Vagina (tissue), 2 donors: ENCODE measurements around the gene RPL18. TPM values are rescaled to one million over a fixed set of nuclear protein-coding genes. Genes with fewer than 3 reads are reported as not detected.

ENCODE experiments used
- DNase-seq, 2 donors: peaks; one replicate each; pipeline ENCODE4 v3.0.0-alpha.2; 2017; ENCODE audit errors: extremely low spot score in 2 of 2
- H3K27ac ChIP-seq: fragments of 200-600 bp; sonication (generic); one replicate; pipeline ENCODE4 v1.5.1; 2019
- H3K27me3 ChIP-seq: fragments of 200-600 bp; sonication (generic); one replicate; pipeline ENCODE4 v1.5.1; 2019
- H3K36me3 ChIP-seq, 2 donors: fragments of 200-600 bp; sonication (generic); one replicate each; pipeline ENCODE4 v1.5.1; 2017 to 2019
- H3K4me1 ChIP-seq: fragments of 200-600 bp; sonication (generic); one replicate; pipeline ENCODE4 v1.5.1; 2019
- H3K4me3 ChIP-seq, 2 donors: fragments of 200-600 bp; sonication (generic); 1 replicate in 1 of 2; 2 replicates in 1 of 2; pipeline ENCODE4 v1.5.1; 2016 to 2019
- H3K9me3 ChIP-seq: fragments of 200-600 bp; sonication (generic); one replicate; pipeline ENCODE4 v1.5.1; 2019
- CTCF ChIP-seq, 3 experiments: fragments of 450-650 bp in 2 of 3; fragments of 200-600 bp in 1 of 3; sonication (generic) in 1 of 3; IDR thresholded peaks; one replicate each; pipeline ENCODE4 v1.5.1; 2017 to 2019; ENCODE audit warnings: antibody characterized with exemption in 3 of 3, mild to moderate bottlenecking in 2 of 3, moderate library complexity in 2 of 3
- POLR2A ChIP-seq, 2 donors: fragments of 450-650 bp; IDR thresholded peaks; one replicate each; pipeline ENCODE4 v1.6.1; 2017; ENCODE audit warnings: antibody characterized with exemption in 2 of 2, mild to moderate bottlenecking in 2 of 2, moderate library complexity in 2 of 2
- POLR2AphosphoS5 ChIP-seq, 2 donors: sonication (generic); formaldehyde crosslinking; IDR thresholded peaks; one replicate each; pipeline ENCODE4 v1.9.0; 2017; ENCODE audit warnings: antibody characterized with exemption in 2 of 2, mild to moderate bottlenecking in 2 of 2, low read depth in 1 of 2; ENCODE audit not compliant: insufficient read depth in 1 of 2
- intact Hi-C: fragments of 100-400 bp; cut with DNase I; formaldehyde crosslinking; loops from one replicate; pipeline ENCODE4 v1.15.1; 2023
- total RNA-seq: library from RNA; depleted of rRNA; stranded (reverse); fragments of >200 nt; gene quantifications from one replicate; pipeline ENCODE4 v1.2.3, GENCODE V29; 2016

RPL18 gene
- total RNA-seq, 1 donor from 2014 or later: 2,346 TPM

DNA sequence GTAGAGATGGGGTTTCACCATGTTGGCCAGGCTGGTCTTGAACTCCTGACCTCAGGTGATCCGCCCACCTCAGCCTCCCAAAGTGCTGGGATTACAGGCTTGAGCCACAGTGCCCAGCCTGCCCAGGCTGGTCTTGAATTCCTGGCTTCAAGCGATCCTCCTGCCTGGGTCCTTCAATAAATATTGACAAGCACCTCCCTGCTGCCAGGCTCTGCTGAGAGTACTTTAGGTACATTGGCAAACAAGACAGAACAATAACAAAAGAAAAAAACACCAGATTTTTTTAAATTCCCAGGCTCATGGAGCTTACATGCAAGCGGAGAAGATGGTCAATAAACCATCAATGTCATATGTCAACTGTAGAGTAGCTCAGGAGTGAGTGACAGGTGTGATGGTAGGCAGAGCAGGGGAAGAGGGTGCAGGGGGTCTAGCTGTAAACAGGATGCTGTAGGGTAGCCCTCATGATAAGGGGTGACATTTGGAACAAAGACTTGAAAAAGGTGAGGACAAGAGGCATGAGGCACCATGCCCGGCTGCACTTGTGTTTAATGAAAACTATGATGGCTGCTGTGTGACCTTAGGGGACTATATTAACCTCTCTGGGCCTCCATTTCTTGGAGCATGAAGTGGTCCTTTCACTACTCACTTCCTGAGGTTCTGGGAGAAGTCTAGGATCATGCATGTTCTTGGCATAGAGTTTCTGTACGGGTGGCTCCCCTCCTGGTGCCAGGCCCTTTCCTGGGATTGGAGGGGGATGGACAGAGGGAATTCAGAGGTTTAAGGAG lies 47.4 kb downstream of the RPL18 start:
- Histone ChIP-seq H3K36me3 (no peaks in the 10 kb centered on the region), H3K27me3 (no peaks in the 10 kb centered on the region), H3K4me1 (peaks cover 18% of the 10 kb centered on the region), H3K27ac (no peak overlapping the region), H3K4me3 (no peak overlapping the region), H3K9me3 (no peaks in the 10 kb centered on the region)
- no peak for TF ChIP-seq POLR2A (IDR thresholded peaks at IDR 0.05)
- intact Hi-C loops: no loop called here
- DNase-seq: no peak

DNA sequence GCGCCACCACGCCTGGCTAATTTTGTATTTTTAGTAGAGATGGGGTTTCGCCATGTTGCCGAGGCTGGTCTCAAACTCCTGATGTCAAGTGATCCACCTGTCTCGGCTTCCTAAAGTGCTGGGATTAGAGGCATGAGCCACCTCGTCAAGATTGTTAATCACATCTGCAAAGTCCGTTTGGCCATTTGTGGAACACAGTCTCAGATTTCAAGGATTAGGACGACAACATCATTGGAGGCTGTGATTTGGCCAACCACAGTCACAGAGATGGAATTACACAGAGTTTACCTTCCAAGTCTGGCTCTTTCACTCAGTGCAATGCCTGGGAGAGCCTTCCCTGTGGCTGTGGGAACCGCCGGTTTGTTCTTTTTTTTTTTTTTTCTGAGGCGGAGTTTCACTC lies 49.2 kb downstream of the RPL18 start:
- no peaks in the 10 kb centered on the region for H3K9me3 ChIP-seq
- TF ChIP-seq CTCF (IDR thresholded peaks at IDR 0.05): no peak
- intact Hi-C loops: no loop called here
- H3K4me3 ChIP-seq: no peak overlapping the region
- no peak overlapping the region for H3K27ac ChIP-seq
- DNase-seq: no peak
- H3K36me3 ChIP-seq: no peaks in the 10 kb centered on the region
- peaks cover 18% of the 10 kb centered on the region for H3K4me1 ChIP-seq
- H3K27me3 ChIP-seq: no peaks in the 10 kb centered on the region

- TF ChIP-seq POLR2AphosphoS5 (IDR thresholded peaks at IDR 0.05; ENCODE audit: insufficient read depth in 1 of 2, low read depth in 1 of 2) (peak; percentile 70 to 75), POLR2A (IDR thresholded peaks at IDR 0.05) (no peak)
- Histone ChIP-seq H3K36me3 (no peaks in the 10 kb centered on the region), H3K9me3 (no peaks in the 10 kb centered on the region), H3K27me3 (no peaks in the 10 kb centered on the region), H3K27ac (peak overlapping the region; percentile 52), H3K4me1 (peaks cover 18% of the 10 kb centered on the region), H3K4me3 (peak overlapping the region; percentile 18 to 34)
- DNase-seq: no peak
- intact Hi-C loops: no loop called here
Measured at GRCh38 chr19:48568345-48568886, 50.6 kb downstream of the RPL18 start.

Other genes starting within 250 kb of the RPL18 start
- gene KDELR1, start 227.6 kb downstream of the RPL18 start, total RNA-seq: 90.8 TPM
- not detected for gene GRIN2D, start 225.5 kb downstream of the RPL18 start, total RNA-seq
- gene GRWD1, start 173.2 kb downstream of the RPL18 start, total RNA-seq: 20.4 TPM
- 3.7 TPM for gene KCNJ14, start 163.6 kb downstream of the RPL18 start, total RNA-seq
- 87.2 TPM for gene CYTH2, start 149.8 kb downstream of the RPL18 start, total RNA-seq
- gene LMTK3, start 107.3 kb downstream of the RPL18 start, total RNA-seq: 1.7 TPM
- gene SULT2B1, start 67.0 kb downstream of the RPL18 start, total RNA-seq: 43.0 TPM
- gene SPACA4, start 12.4 kb downstream of the RPL18 start, total RNA-seq: 3.9 TPM
- gene FAM83E, start 4.1 kb downstream of the RPL18 start, total RNA-seq: 3.2 TPM
- gene SPHK2, start 328 bp upstream of the RPL18 start, total RNA-seq: 19.9 TPM
- 4.9 TPM for gene DBP, start 18.2 kb upstream of the RPL18 start, total RNA-seq
- 7.9 TPM for gene CA11, start 27.0 kb upstream of the RPL18 start, total RNA-seq
- 0.98 TPM for gene NTN5, start 53.8 kb upstream of the RPL18 start, total RNA-seq
- gene FUT2, start 76.8 kb upstream of the RPL18 start, total RNA-seq: 6.1 TPM
- 3.4 TPM for gene MAMSTR, start 100.5 kb upstream of the RPL18 start, total RNA-seq
- gene RASIP1, start 121.4 kb upstream of the RPL18 start, total RNA-seq: 31.2 TPM
- 2.2 TPM for gene IZUMO1, start 127.7 kb upstream of the RPL18 start, total RNA-seq
- gene FUT1, start 133.5 kb upstream of the RPL18 start, total RNA-seq: 6.4 TPM
- gene FGF21, start 136.3 kb upstream of the RPL18 start, total RNA-seq: not detected
- 41.5 TPM for gene BCAT2, start 191.9 kb upstream of the RPL18 start, total RNA-seq
- 19.2 TPM for gene HSD17B14, start 217.3 kb upstream of the RPL18 start, total RNA-seq
- 37.1 TPM for gene PLEKHA4, start 249.4 kb upstream of the RPL18 start, total RNA-seq